Measurements from ENCODE around the gene TENM4.
"Not testable (repeated sequence)": the region's sequence is repeated elsewhere in the genome, so short reads cannot be mapped to it uniquely, and the experiment has no call there.

- TF ChIP-seq POLR2A (IDR thresholded peaks at IDR 0.05); CTCF (IDR thresholded peaks at IDR 0.05 in 4 of 5, conservative IDR thresholded peaks at IDR 0.05 in 1 of 5): not testable (repeated sequence)
Observed at GRCh38 chr11:79222163-79222562, 218.7 kb downstream of the TENM4 start.

All from gastrocnemius medialis (tissue), 4 donors.